ENCODE data around the gene CEP70. TPM values are rescaled to one million over a fixed set of nuclear protein-coding genes. Genes with fewer than 3 reads are reported as not detected.

The CEP70 gene
- total RNA-seq, 1 experiment from 2014 or later = 32.6 TPM

DNA sequence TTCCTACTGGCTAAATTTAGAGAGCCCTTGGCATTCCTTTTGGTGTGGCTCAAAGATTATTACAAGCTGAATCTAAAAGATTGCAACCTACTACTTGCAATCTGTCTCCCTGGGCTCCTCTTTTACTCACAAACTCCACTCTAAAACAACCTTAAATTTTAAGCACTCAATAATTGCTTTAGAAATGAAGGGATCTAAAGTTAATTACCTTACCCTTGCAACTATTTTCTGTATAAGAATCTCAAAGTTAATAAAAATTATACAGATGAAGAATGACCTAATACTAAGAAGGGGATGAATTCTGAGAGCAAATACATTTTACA is 99.5 kb downstream of the CEP70 start:
- H3K4me1 Mint-ChIP-seq = peaks cover 12% of the 10 kb centered on the region in 2 experiments
- Histone ChIP-seq H2BK120ac (ENCODE audit: low read depth, low read length, poor library complexity, severe bottlenecking) (no peak overlapping the region), H3K9ac (ENCODE audit: extremely low read depth, insufficient read length, low read length) (no peak overlapping the region), H3K56ac (ENCODE audit: insufficient read length, low read depth, low read length) (no peak overlapping the region), H3K4me2 (ENCODE audit: insufficient read depth, insufficient read length, low read length) (no peak overlapping the region), H2BK12ac (ENCODE audit: insufficient read length, low read depth, low read length) (no peak overlapping the region), H3K79me1 (ENCODE audit: insufficient read depth, low read depth, low read length, poor library complexity, severe bottlenecking) (no peaks in the 10 kb centered on the region), H3K4ac (ENCODE audit: low read depth, low read length) (no peak overlapping the region), H3K14ac (ENCODE audit: insufficient read depth, low read length) (no peak overlapping the region), H4K91ac (ENCODE audit: insufficient read length, low read depth, low read length) (no peak overlapping the region), H3K79me2 (ENCODE audit: insufficient read depth, low read length) (no peaks in the 10 kb centered on the region), H3K27ac (ENCODE audit: insufficient read length, low read depth, low read length) (no peak overlapping the region), H3K9me3 (ENCODE audit: control insufficient read depth, low read depth, low read length) (no peaks in the 10 kb centered on the region), H2BK20ac (ENCODE audit: low read depth, low read length, poor library complexity, severe bottlenecking) (no peak overlapping the region), H3K18ac (ENCODE audit: insufficient read length, low read depth, low read length) (no peak overlapping the region), H2AFZ (ENCODE audit: low read length) (no peak overlapping the region), H3T11ph (ENCODE audit: low read length) (no peak overlapping the region), H4K8ac (replicated peaks; ENCODE audit: insufficient read length, low read depth, low read length) (no peak overlapping the region), H3K4me1 (ENCODE audit: insufficient read depth, low read length) (peaks cover 6% of the 10 kb centered on the region; the same call in 1 of the 2 replicates), H2BK5ac (ENCODE audit: insufficient read length, low read length) (no peak overlapping the region), H3K23ac (ENCODE audit: insufficient read length, low read depth, low read length) (no peak overlapping the region), H2BK15ac (ENCODE audit: low read depth, low read length) (no peak overlapping the region), H3K27me3 (ENCODE audit: insufficient read depth, low read length) (no peaks in the 10 kb centered on the region), H2AK5ac (ENCODE audit: insufficient read length, low read length) (no peak overlapping the region), H4K20me1 (ENCODE audit: control insufficient read depth, insufficient read depth, insufficient read length) (no peaks in the 10 kb centered on the region), H3K23me2 (ENCODE audit: insufficient read length, low read depth, low read length, poor library complexity, severe bottlenecking) (no peaks in the 10 kb centered on the region), H4K5ac (ENCODE audit: insufficient read length, low read depth, low read length) (no peak overlapping the region)
- TF ChIP-seq, protein P1, sequence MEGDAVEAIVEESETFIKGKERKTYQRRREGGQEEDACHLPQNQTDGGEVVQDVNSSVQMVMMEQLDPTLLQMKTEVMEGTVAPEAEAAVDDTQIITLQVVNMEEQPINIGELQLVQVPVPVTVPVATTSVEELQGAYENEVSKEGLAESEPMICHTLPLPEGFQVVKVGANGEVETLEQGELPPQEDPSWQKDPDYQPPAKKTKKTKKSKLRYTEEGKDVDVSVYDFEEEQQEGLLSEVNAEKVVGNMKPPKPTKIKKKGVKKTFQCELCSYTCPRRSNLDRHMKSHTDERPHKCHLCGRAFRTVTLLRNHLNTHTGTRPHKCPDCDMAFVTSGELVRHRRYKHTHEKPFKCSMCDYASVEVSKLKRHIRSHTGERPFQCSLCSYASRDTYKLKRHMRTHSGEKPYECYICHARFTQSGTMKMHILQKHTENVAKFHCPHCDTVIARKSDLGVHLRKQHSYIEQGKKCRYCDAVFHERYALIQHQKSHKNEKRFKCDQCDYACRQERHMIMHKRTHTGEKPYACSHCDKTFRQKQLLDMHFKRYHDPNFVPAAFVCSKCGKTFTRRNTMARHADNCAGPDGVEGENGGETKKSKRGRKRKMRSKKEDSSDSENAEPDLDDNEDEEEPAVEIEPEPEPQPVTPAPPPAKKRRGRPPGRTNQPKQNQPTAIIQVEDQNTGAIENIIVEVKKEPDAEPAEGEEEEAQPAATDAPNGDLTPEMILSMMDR (conservative IDR thresholded peaks at IDR 0.05) = no peak
- peaks cover 0 to 27% (median 20%) of the 10 kb centered on the region in 3 experiments; a peak in 5 of 7 replicates for H3K36me3 Mint-ChIP-seq (ENCODE audit: insufficient read depth in 1 of 3, low read depth in 3 of 3)
- DNase-seq = no peak
- no peak overlapping the region for H3K27ac Mint-ChIP-seq
- peaks cover 6 to 15% of the 10 kb centered on the region in 2 experiments for H3K9me3 Mint-ChIP-seq
- H3K4me3 Mint-ChIP-seq = no peak overlapping the region
- H3K27me3 Mint-ChIP-seq (ENCODE audit: low read depth) = no peaks in the 10 kb centered on the region

Measured in H9 (cell line).